Measurements from ENCODE around the gene NCCRP1. TPM values are rescaled to one million over a fixed set of nuclear protein-coding genes. Genes with fewer than 3 reads are reported as not detected.

The NCCRP1 gene
- total RNA-seq, 1 experiment from 2014 or later, result 23.2 TPM

GRCh38 chr19:39200803-39201115 lies 4.0 kb downstream of the NCCRP1 start:
- peaks cover 32% of the 10 kb centered on the region for H3K4me1 ChIP-seq (replicated peaks; ENCODE audit: insufficient read depth)
- H3K4me3 ChIP-seq, result no peak overlapping the region
- no peaks in the 10 kb centered on the region for H4K20me1 ChIP-seq (ENCODE audit: insufficient read depth)
- peaks cover 20% of the 10 kb centered on the region for H3F3A ChIP-seq (ENCODE audit: insufficient read depth, low read depth)
- no peak for TF ChIP-seq EZH2 (IDR thresholded peaks at IDR 0.05; ENCODE audit: low read depth)
- TF ChIP-seq, protein P1, sequence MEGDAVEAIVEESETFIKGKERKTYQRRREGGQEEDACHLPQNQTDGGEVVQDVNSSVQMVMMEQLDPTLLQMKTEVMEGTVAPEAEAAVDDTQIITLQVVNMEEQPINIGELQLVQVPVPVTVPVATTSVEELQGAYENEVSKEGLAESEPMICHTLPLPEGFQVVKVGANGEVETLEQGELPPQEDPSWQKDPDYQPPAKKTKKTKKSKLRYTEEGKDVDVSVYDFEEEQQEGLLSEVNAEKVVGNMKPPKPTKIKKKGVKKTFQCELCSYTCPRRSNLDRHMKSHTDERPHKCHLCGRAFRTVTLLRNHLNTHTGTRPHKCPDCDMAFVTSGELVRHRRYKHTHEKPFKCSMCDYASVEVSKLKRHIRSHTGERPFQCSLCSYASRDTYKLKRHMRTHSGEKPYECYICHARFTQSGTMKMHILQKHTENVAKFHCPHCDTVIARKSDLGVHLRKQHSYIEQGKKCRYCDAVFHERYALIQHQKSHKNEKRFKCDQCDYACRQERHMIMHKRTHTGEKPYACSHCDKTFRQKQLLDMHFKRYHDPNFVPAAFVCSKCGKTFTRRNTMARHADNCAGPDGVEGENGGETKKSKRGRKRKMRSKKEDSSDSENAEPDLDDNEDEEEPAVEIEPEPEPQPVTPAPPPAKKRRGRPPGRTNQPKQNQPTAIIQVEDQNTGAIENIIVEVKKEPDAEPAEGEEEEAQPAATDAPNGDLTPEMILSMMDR (conservative IDR thresholded peaks at IDR 0.05), result no peak
- POLR2A ChIA-PET (ENCODE audit: unreplicated experiment), result no interaction called here
- H3K9me3 ChIP-seq (ENCODE audit: insufficient read depth, low read depth), result no peaks in the 10 kb centered on the region
- no peaks in the 10 kb centered on the region for H3K27me3 ChIP-seq (ENCODE audit: insufficient read depth, low read depth)
- H3K4me2 ChIP-seq, result no peak overlapping the region
- intact Hi-C loops (cut with micrococcal nuclease; ENCODE audit: unreplicated experiment), result no loop called here
- DNase-seq, result no peak
- no peaks in the 10 kb centered on the region for H3K9me2 ChIP-seq (ENCODE audit: insufficient read depth)
- H2AFZ ChIP-seq, result no peak overlapping the region
- H3K79me2 ChIP-seq (ENCODE audit: low read depth), result no peaks in the 10 kb centered on the region
- no peaks in the 10 kb centered on the region for H3K36me3 ChIP-seq (ENCODE audit: low read depth)
- BruUV-seq (replicated peaks), result no TSS peak
- H3K27ac ChIP-seq, result no peak overlapping the region
- CTCF ChIA-PET, result interaction anchor here (0.6 kb wide), 2 partner anchors 17 to 94 kb away, joined by 4 to 6 read pairs; no protein-coding TSS in a partner anchor

GRCh38 chr19:39202998-39203355 lies 6.2 kb downstream of the NCCRP1 start:
- POLR2A ChIA-PET (ENCODE audit: unreplicated experiment), result no interaction called here
- H3K4me3 ChIP-seq, result no peak overlapping the region
- H3K4me2 ChIP-seq, result no peak overlapping the region
- no peak for TF ChIP-seq EZH2 (IDR thresholded peaks at IDR 0.05; ENCODE audit: low read depth)
- TF ChIP-seq, protein P1 (conservative IDR thresholded peaks at IDR 0.05), result no peak
- no peaks in the 10 kb centered on the region for H3K9me3 ChIP-seq (ENCODE audit: insufficient read depth, low read depth)
- H4K20me1 ChIP-seq (ENCODE audit: insufficient read depth), result no peaks in the 10 kb centered on the region
- peaks cover 10% of the 10 kb centered on the region for H3K4me1 ChIP-seq (replicated peaks; ENCODE audit: insufficient read depth)
- CTCF ChIA-PET, result no interaction called here
- no peaks in the 10 kb centered on the region for H3K79me2 ChIP-seq (ENCODE audit: low read depth)
- DNase-seq, result no peak
- H3K27me3 ChIP-seq (ENCODE audit: insufficient read depth, low read depth), result no peaks in the 10 kb centered on the region
- no peaks in the 10 kb centered on the region for H3K9me2 ChIP-seq (ENCODE audit: insufficient read depth)
- no peaks in the 10 kb centered on the region for H3K36me3 ChIP-seq (ENCODE audit: low read depth)
- no TSS peak for BruUV-seq (replicated peaks)
- intact Hi-C loops (cut with micrococcal nuclease; ENCODE audit: unreplicated experiment), result no loop called here
- no peak overlapping the region for H3K27ac ChIP-seq
- no peak overlapping the region for H2AFZ ChIP-seq
- H3F3A ChIP-seq (ENCODE audit: insufficient read depth, low read depth), result peaks cover 10% of the 10 kb centered on the region; the same call in 1 of the 2 replicates

- H3K27ac ChIP-seq, result no peak within 1 kb of the TSS
- no peak within 1 kb of the TSS for H3K4me2 ChIP-seq
- no TSS peak for BruUV-seq (replicated peaks)
- H3K4me1 ChIP-seq (replicated peaks; ENCODE audit: insufficient read depth), result peaks cover 3% of the 10 kb centered on the region
- H3K36me3 ChIP-seq (ENCODE audit: low read depth), result no peaks in the 10 kb centered on the region
- POLR2A ChIA-PET (ENCODE audit: unreplicated experiment), result no interaction called here
- intact Hi-C loops (cut with micrococcal nuclease; ENCODE audit: unreplicated experiment), result no loop called here
- H3K79me2 ChIP-seq (ENCODE audit: low read depth), result no peaks in the 10 kb centered on the region
- no peaks in the 10 kb centered on the region for H4K20me1 ChIP-seq (ENCODE audit: insufficient read depth)
- no peak within 1 kb of the TSS for H2AFZ ChIP-seq
- no peak within 1 kb of the TSS for H3K4me3 ChIP-seq
- no peaks in the 10 kb centered on the region for H3K9me2 ChIP-seq (ENCODE audit: insufficient read depth)
- CTCF ChIA-PET, result no interaction called here
- TF ChIP-seq EZH2 (IDR thresholded peaks at IDR 0.05; ENCODE audit: low read depth), result no peak
- TF ChIP-seq, protein P1 (conservative IDR thresholded peaks at IDR 0.05), result no peak
- H3K9me3 ChIP-seq (ENCODE audit: insufficient read depth, low read depth), result no peaks in the 10 kb centered on the region
- peaks cover 3% of the 10 kb centered on the region; the same call in 1 of the 2 replicates for H3F3A ChIP-seq (ENCODE audit: insufficient read depth, low read depth)
- H3K27me3 ChIP-seq (ENCODE audit: insufficient read depth, low read depth), result no peaks in the 10 kb centered on the region
- DNase-seq, result no peak
Observed at GRCh38 chr19:39203372-39204341, 6.9 kb downstream of the NCCRP1 start, which contains the start of gene SYCN. Gene SYCN, minus strand, starts transcription at chr19:39204263. Its CDS starts 9 bp downstream, at chr19:39204254.

Measured in PC-9 (cell line).